Endothelial cell of umbilical vein (primary cell): ENCODE data around the gene CHD5.

Experiments used
- CTCF ChIP-seq, 2 donors: IDR thresholded peaks; 1 replicate in 1 of 2; 2 replicates in 1 of 2; pipeline ENCODE4 v1.5.1; 2011; ENCODE audit warnings: low read length in 2 of 2, mild to moderate bottlenecking in 2 of 2, moderate library complexity in 2 of 2, control low read depth in 1 of 2, inconsistent platforms in 1 of 2, low read depth in 1 of 2; ENCODE audit not compliant: insufficient read depth in 1 of 2; ENCODE audit errors: extremely low read depth in 1 of 2
- EZH2 ChIP-seq: IDR thresholded peaks from 2 replicates; pipeline ENCODE4 v1.6.1; 2012; ENCODE audit warnings: borderline replicate concordance, low read depth, mild to moderate bottlenecking, moderate library complexity, low read length, inconsistent platforms; ENCODE audit not compliant: severe bottlenecking
- FOS ChIP-seq: IDR thresholded peaks from 2 replicates; pipeline ENCODE4 v1.6.1; 2011; ENCODE audit warnings: mild to moderate bottlenecking, low read length, moderate library complexity, borderline replicate concordance; ENCODE audit not compliant: insufficient read depth
- JUN ChIP-seq: IDR thresholded peaks from 2 replicates; pipeline ENCODE4 v1.6.1; 2011; ENCODE audit warnings: borderline replicate concordance, low read depth; ENCODE audit not compliant: insufficient read length, insufficient read depth
- MAX ChIP-seq: IDR thresholded peaks from 2 replicates; pipeline ENCODE4 v1.6.1; 2011; ENCODE audit not compliant: insufficient read depth, insufficient read length
- POLR2A ChIP-seq: IDR thresholded peaks from 2 replicates; pipeline ENCODE4 v1.6.1; 2012; ENCODE audit warnings: low read depth, mild to moderate bottlenecking, control low read depth, low read length
- POLR2AphosphoS5 ChIP-seq: IDR thresholded peaks from 2 replicates; pipeline ENCODE4 v1.6.1; 2012; ENCODE audit warnings: low read depth, mild to moderate bottlenecking, control low read depth, low read length, moderate library complexity; ENCODE audit not compliant: insufficient read depth

- TF ChIP-seq CTCF (IDR thresholded peaks at IDR 0.05; ENCODE audit: extremely low read depth in 1 of 2, insufficient read depth in 1 of 2, low read depth in 1 of 2, low read length in 2 of 2) (peak; percentile 17 to 49), POLR2A (no peak), POLR2AphosphoS5 (no peak), MAX (no peak), EZH2 (no peak), FOS (no peak), JUN (no peak)
Observed at GRCh38 chr1:6171548-6172124, 8.5 kb downstream of the CHD5 start.
